ENCODE data around the gene GRID2.

DNA sequence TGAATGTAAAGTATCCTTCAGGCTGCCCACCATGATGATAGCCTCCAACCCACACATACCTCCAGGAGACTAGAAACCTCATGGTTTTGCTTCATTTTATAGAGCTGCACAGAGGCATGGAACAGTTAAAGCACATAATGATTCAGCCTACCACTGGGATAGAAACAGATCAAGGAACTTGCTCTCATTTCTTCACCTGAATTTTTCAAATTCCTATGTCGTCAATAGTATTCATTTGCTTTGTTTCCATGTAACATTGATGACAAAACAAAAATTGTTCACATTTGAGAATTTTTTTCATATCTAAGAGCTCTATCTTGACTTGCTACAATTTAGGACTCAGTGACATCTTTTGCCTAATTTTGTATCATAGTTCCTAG lies 1473.3 kb downstream of the GRID2 start:
- TF ChIP-seq, protein P1, sequence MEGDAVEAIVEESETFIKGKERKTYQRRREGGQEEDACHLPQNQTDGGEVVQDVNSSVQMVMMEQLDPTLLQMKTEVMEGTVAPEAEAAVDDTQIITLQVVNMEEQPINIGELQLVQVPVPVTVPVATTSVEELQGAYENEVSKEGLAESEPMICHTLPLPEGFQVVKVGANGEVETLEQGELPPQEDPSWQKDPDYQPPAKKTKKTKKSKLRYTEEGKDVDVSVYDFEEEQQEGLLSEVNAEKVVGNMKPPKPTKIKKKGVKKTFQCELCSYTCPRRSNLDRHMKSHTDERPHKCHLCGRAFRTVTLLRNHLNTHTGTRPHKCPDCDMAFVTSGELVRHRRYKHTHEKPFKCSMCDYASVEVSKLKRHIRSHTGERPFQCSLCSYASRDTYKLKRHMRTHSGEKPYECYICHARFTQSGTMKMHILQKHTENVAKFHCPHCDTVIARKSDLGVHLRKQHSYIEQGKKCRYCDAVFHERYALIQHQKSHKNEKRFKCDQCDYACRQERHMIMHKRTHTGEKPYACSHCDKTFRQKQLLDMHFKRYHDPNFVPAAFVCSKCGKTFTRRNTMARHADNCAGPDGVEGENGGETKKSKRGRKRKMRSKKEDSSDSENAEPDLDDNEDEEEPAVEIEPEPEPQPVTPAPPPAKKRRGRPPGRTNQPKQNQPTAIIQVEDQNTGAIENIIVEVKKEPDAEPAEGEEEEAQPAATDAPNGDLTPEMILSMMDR (IDR thresholded peaks at IDR 0.05) = no peak
- TF ChIP-seq EP300 (IDR thresholded peaks at IDR 0.05; ENCODE audit: borderline replicate concordance in 1 of 2, low read depth in 1 of 2, low read length in 1 of 2) = no peak

Measured in SK-N-SH (cell line).